ENCODE data around the gene PPP1R9A. TPM values are rescaled to one million over a fixed set of nuclear protein-coding genes. Genes with fewer than 3 reads are reported as not detected.
A peak's percentile ranks its signal among the peaks of the same experiment; 100 is the strongest.

PPP1R9A gene
- polyA plus RNA-seq, 4 donors, result 26.2 to 39.9 (median 30.7) TPM

GRCh38 chr7:95169678-95170077, 262.3 kb downstream of the PPP1R9A start:
- DNase-seq (ENCODE audit: low read depth in 4 of 4, low spot score in 2 of 4), result no peak

- no peak for DNase-seq (ENCODE audit: low read depth in 4 of 4, low spot score in 2 of 4)
Observed at GRCh38 chr7:95172420-95172819, 265.0 kb downstream of the PPP1R9A start.

GRCh38 chr7:95190515-95190914, 283.1 kb downstream of the PPP1R9A start:
- no peak for DNase-seq (ENCODE audit: low read depth in 4 of 4, low spot score in 2 of 4)

- DNase-seq (ENCODE audit: low read depth in 4 of 4, low spot score in 2 of 4), result no peak
Observed at GRCh38 chr7:95191795-95192194, 284.4 kb downstream of the PPP1R9A start.

GRCh38 chr7:95198863-95199262, 291.5 kb downstream of the PPP1R9A start:
- no peak for DNase-seq (ENCODE audit: low read depth in 4 of 4, low spot score in 2 of 4)

- DNase-seq (ENCODE audit: low read depth in 4 of 4, low spot score in 2 of 4), result peak in 3 of 4 donors; percentile 50 to 58 (median 51)
Observed at GRCh38 chr7:95199779-95200558, 292.6 kb downstream of the PPP1R9A start.

- no peak for DNase-seq (ENCODE audit: low read depth in 4 of 4, low spot score in 2 of 4)
Observed at GRCh38 chr7:95200741-95201140, 293.3 kb downstream of the PPP1R9A start.

GRCh38 chr7:95201727-95202126, 294.3 kb downstream of the PPP1R9A start:
- no peak for DNase-seq (ENCODE audit: low read depth in 4 of 4, low spot score in 2 of 4)

GRCh38 chr7:95204618-95205017, 297.2 kb downstream of the PPP1R9A start:
- no peak for DNase-seq (ENCODE audit: low read depth in 4 of 4, low spot score in 2 of 4)

GRCh38 chr7:95205665-95206225, 298.4 kb downstream of the PPP1R9A start:
- no peak for DNase-seq (ENCODE audit: low read depth in 4 of 4, low spot score in 2 of 4)

- no peak for DNase-seq (ENCODE audit: low read depth in 4 of 4, low spot score in 2 of 4)
Observed at GRCh38 chr7:95209276-95209675, 301.9 kb downstream of the PPP1R9A start.

- DNase-seq (ENCODE audit: low read depth in 4 of 4, low spot score in 2 of 4), result no peak
Observed at GRCh38 chr7:95209788-95210187, 302.4 kb downstream of the PPP1R9A start.

GRCh38 chr7:95213148-95213547, 305.8 kb downstream of the PPP1R9A start:
- no peak for DNase-seq (ENCODE audit: low read depth in 4 of 4, low spot score in 2 of 4)

GRCh38 chr7:95213809-95214492, 306.6 kb downstream of the PPP1R9A start:
- no peak for DNase-seq (ENCODE audit: low read depth in 4 of 4, low spot score in 2 of 4)

- no peak for DNase-seq (ENCODE audit: low read depth in 4 of 4, low spot score in 2 of 4)
Observed at GRCh38 chr7:95219721-95220120, 312.3 kb downstream of the PPP1R9A start.

- peak in 1 of 4 donors; percentile 25 for DNase-seq (ENCODE audit: low read depth in 4 of 4, low spot score in 2 of 4)
Observed at GRCh38 chr7:95220328-95220727, 312.9 kb downstream of the PPP1R9A start.

- no peak for DNase-seq (ENCODE audit: low read depth in 4 of 4, low spot score in 2 of 4)
Observed at GRCh38 chr7:95225301-95225700, 317.9 kb downstream of the PPP1R9A start.

GRCh38 chr7:95229301-95229700, 321.9 kb downstream of the PPP1R9A start:
- DNase-seq (ENCODE audit: low read depth in 4 of 4, low spot score in 2 of 4), result no peak

GRCh38 chr7:95238252-95238943, 331.0 kb downstream of the PPP1R9A start:
- DNase-seq (ENCODE audit: low read depth in 4 of 4, low spot score in 2 of 4), result no peak

- no peak for DNase-seq (ENCODE audit: low read depth in 4 of 4, low spot score in 2 of 4)
Observed at GRCh38 chr7:95240921-95241320, 333.5 kb downstream of the PPP1R9A start.

- DNase-seq (ENCODE audit: low read depth in 4 of 4, low spot score in 2 of 4), result no peak
Observed at GRCh38 chr7:95242266-95242665, 334.9 kb downstream of the PPP1R9A start.

Data from left renal cortex interstitium (tissue), 4 donors.